ENCODE data around the gene HOOK1. TPM values are rescaled to one million over a fixed set of nuclear protein-coding genes. Genes with fewer than 3 reads are reported as not detected.

HOOK1 gene
- total RNA-seq, 1 experiment from 2014 or later = 272 TPM

- no peaks in the 10 kb centered on the region for H3K9me3 ChIP-seq (ENCODE audit: low read depth, low read length, poor library complexity, severe bottlenecking)
- TF ChIP-seq, protein P1, sequence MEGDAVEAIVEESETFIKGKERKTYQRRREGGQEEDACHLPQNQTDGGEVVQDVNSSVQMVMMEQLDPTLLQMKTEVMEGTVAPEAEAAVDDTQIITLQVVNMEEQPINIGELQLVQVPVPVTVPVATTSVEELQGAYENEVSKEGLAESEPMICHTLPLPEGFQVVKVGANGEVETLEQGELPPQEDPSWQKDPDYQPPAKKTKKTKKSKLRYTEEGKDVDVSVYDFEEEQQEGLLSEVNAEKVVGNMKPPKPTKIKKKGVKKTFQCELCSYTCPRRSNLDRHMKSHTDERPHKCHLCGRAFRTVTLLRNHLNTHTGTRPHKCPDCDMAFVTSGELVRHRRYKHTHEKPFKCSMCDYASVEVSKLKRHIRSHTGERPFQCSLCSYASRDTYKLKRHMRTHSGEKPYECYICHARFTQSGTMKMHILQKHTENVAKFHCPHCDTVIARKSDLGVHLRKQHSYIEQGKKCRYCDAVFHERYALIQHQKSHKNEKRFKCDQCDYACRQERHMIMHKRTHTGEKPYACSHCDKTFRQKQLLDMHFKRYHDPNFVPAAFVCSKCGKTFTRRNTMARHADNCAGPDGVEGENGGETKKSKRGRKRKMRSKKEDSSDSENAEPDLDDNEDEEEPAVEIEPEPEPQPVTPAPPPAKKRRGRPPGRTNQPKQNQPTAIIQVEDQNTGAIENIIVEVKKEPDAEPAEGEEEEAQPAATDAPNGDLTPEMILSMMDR (conservative IDR thresholded peaks at IDR 0.05; ENCODE audit: low read depth, low read length) = no peak
- TF ChIP-seq EZH2 (IDR thresholded peaks at IDR 0.05; ENCODE audit: borderline replicate concordance, low read depth, low read length, poor library complexity, severe bottlenecking) = no peak
- intact Hi-C loops (cut with micrococcal nuclease; ENCODE audit: unreplicated experiment) = loop anchor here (2.0 kb wide), 1 partner anchor 77 kb away; no protein-coding TSS in a partner anchor
- no peak overlapping the region for H3K4me3 ChIP-seq (ENCODE audit: low read depth, low read length, poor library complexity, severe bottlenecking)
- no peaks in the 10 kb centered on the region for H3K36me3 ChIP-seq (ENCODE audit: insufficient read depth, low read length, poor library complexity, severe bottlenecking)
- POLR2A ChIA-PET (ENCODE audit: low non-redundant PET) = no interaction called here
- BruUV-seq (replicated peaks) = no TSS peak
- DNase-seq (ENCODE audit: low spot score) = peak; percentile 94
- H3K27me3 ChIP-seq (replicated peaks; ENCODE audit: insufficient read depth, low read depth, low read length, poor library complexity) = no peaks in the 10 kb centered on the region
- H3K4me1 ChIP-seq (ENCODE audit: insufficient read depth, low read length, poor library complexity, severe bottlenecking) = peaks cover 84% of the 10 kb centered on the region
- H3K27ac ChIP-seq (ENCODE audit: low read depth, low read length, poor library complexity, severe bottlenecking) = peak overlapping the region; percentile 83
- CTCF ChIA-PET = no interaction called here
Measured at GRCh38 chr1:59769736-59770095, 45.0 kb upstream of the HOOK1 start.

DNA sequence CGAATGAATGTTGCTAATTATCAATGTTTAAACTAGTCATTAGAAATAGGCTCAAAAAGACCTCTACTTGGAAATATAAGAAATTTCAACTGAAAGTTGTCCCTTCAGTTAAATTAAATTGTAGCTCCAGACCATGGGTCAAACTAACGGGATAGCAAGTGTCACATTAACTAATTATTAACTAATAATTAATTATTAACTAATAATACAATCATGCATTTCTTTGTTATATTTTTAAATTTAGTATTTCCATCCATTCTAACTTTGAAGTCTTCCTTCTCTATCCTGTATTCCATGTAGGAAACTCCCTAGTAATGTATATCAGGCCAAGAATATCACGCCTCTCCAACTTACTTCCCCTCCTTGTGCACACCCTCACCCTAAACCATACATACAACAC lies 43.4 kb upstream of the HOOK1 start:
- H3K4me1 ChIP-seq (ENCODE audit: insufficient read depth, low read length, poor library complexity, severe bottlenecking) = peaks cover 67% of the 10 kb centered on the region
- H3K36me3 ChIP-seq (ENCODE audit: insufficient read depth, low read length, poor library complexity, severe bottlenecking) = no peaks in the 10 kb centered on the region
- no TSS peak for BruUV-seq (replicated peaks)
- no peak overlapping the region for H3K4me3 ChIP-seq (ENCODE audit: low read depth, low read length, poor library complexity, severe bottlenecking)
- ChIA-PET POLR2A (ENCODE audit: low non-redundant PET) (no interaction called here), CTCF (no interaction called here)
- H3K9me3 ChIP-seq (ENCODE audit: low read depth, low read length, poor library complexity, severe bottlenecking) = no peaks in the 10 kb centered on the region
- no peak overlapping the region for H3K27ac ChIP-seq (ENCODE audit: low read depth, low read length, poor library complexity, severe bottlenecking)
- no peak for DNase-seq (ENCODE audit: low spot score)
- intact Hi-C loops (cut with micrococcal nuclease; ENCODE audit: unreplicated experiment) = no loop called here
- TF ChIP-seq, protein P1 (conservative IDR thresholded peaks at IDR 0.05; ENCODE audit: low read depth, low read length) = no peak
- TF ChIP-seq EZH2 (IDR thresholded peaks at IDR 0.05; ENCODE audit: borderline replicate concordance, low read depth, low read length, poor library complexity, severe bottlenecking) = no peak
- no peaks in the 10 kb centered on the region for H3K27me3 ChIP-seq (replicated peaks; ENCODE audit: insufficient read depth, low read depth, low read length, poor library complexity)

DNA sequence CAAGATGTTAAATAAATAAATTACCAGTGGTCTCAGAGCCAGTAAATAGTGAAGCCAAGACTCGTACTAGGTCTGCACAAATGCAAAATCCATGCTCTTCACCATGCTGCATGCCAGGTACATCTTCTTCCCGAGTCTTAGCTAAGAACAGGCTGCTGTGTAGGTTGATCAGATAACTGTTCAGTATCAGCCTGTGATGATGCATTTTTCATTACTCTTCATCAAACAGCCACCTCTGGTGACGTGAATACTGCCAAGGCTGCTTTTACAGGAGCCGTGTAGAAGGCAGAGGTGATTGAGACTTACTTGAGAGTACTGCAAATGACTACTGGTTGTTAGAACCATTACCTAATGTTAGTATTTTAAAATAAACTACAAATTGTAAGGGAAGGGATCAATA lies 39.3 kb upstream of the HOOK1 start:
- no TSS peak for BruUV-seq (replicated peaks)
- TF ChIP-seq, protein P1 (conservative IDR thresholded peaks at IDR 0.05; ENCODE audit: low read depth, low read length) = no peak
- TF ChIP-seq EZH2 (IDR thresholded peaks at IDR 0.05; ENCODE audit: borderline replicate concordance, low read depth, low read length, poor library complexity, severe bottlenecking) = no peak
- POLR2A ChIA-PET (ENCODE audit: low non-redundant PET) = no interaction called here
- no peak overlapping the region for H3K4me3 ChIP-seq (ENCODE audit: low read depth, low read length, poor library complexity, severe bottlenecking)
- intact Hi-C loops (cut with micrococcal nuclease; ENCODE audit: unreplicated experiment) = no loop called here
- no peaks in the 10 kb centered on the region for H3K9me3 ChIP-seq (ENCODE audit: low read depth, low read length, poor library complexity, severe bottlenecking)
- H3K27ac ChIP-seq (ENCODE audit: low read depth, low read length, poor library complexity, severe bottlenecking) = no peak overlapping the region
- CTCF ChIA-PET = interaction anchor here (0.6 kb wide), 1 partner anchor 70 kb away, joined by 3 read pairs; no protein-coding TSS in a partner anchor
- H3K36me3 ChIP-seq (ENCODE audit: insufficient read depth, low read length, poor library complexity, severe bottlenecking) = no peaks in the 10 kb centered on the region
- H3K4me1 ChIP-seq (ENCODE audit: insufficient read depth, low read length, poor library complexity, severe bottlenecking) = peaks cover 49% of the 10 kb centered on the region
- no peaks in the 10 kb centered on the region for H3K27me3 ChIP-seq (replicated peaks; ENCODE audit: insufficient read depth, low read depth, low read length, poor library complexity)
- DNase-seq (ENCODE audit: low spot score) = no peak

Data from A673 (cell line).